HG03460 (cell line): ENCODE measurements around the gene LNX1.

Source experiments
- ATAC-seq: cut with Tn5 transposase; IDR thresholded peaks from one replicate; pipeline ENCODE4 v1.9.1; 2021; ENCODE audit not compliant: unreplicated experiment

The LNX1 gene

GRCh38 chr4:53501561-53501960, 89.7 kb downstream of the LNX1 start:
- ATAC-seq = no peak

GRCh38 chr4:53500546-53500945, 90.7 kb downstream of the LNX1 start:
- no peak for ATAC-seq

GRCh38 chr4:53499791-53500190, 91.5 kb downstream of the LNX1 start:
- ATAC-seq = no peak

- ATAC-seq = no peak
These were observed 92.6 kb downstream of the LNX1 start for GRCh38 chr4:53498706-53499105.

- no peak for ATAC-seq
These were observed 93.6 kb downstream of the LNX1 start for GRCh38 chr4:53497487-53498244.

- ATAC-seq = no peak
These were observed 96.4 kb downstream of the LNX1 start for GRCh38 chr4:53494851-53495250.

GRCh38 chr4:53490965-53491622, 100.2 kb downstream of the LNX1 start:
- no peak for ATAC-seq

- ATAC-seq = no peak
These were observed 100.9 kb downstream of the LNX1 start for GRCh38 chr4:53490161-53490956.

GRCh38 chr4:53489279-53489889, 101.9 kb downstream of the LNX1 start:
- no peak for ATAC-seq

GRCh38 chr4:53487766-53488165, 103.5 kb downstream of the LNX1 start:
- ATAC-seq = no peak

- no peak for ATAC-seq
These were observed 105.6 kb downstream of the LNX1 start for GRCh38 chr4:53485658-53486040.

- no peak for ATAC-seq
These were observed 106.2 kb downstream of the LNX1 start for GRCh38 chr4:53484911-53485657.

- no peak for ATAC-seq
These were observed 108.0 kb downstream of the LNX1 start for GRCh38 chr4:53483250-53483649.

- ATAC-seq = no peak
These were observed 109.7 kb downstream of the LNX1 start for GRCh38 chr4:53481586-53481985.

- ATAC-seq = no peak
These were observed 110.4 kb downstream of the LNX1 start for GRCh38 chr4:53480909-53481308.

- ATAC-seq = no peak
These were observed 111.4 kb downstream of the LNX1 start for GRCh38 chr4:53479736-53480525.

- no peak for ATAC-seq
These were observed 112.4 kb downstream of the LNX1 start for GRCh38 chr4:53478671-53479456.

GRCh38 chr4:53477636-53478035, 113.7 kb downstream of the LNX1 start:
- no peak for ATAC-seq

GRCh38 chr4:53477038-53477565, 114.2 kb downstream of the LNX1 start:
- no peak for ATAC-seq
